H9 (cell line): ENCODE measurements around the gene TREML2. TPM values are rescaled to one million over a fixed set of nuclear protein-coding genes. Genes with fewer than 3 reads are reported as not detected.

Experiments used
- DNase-seq: peaks from one replicate; pipeline ENCODE4 v3.0.0-alpha.2; 2017
- H2AFZ ChIP-seq: one replicate; pipeline ENCODE4 v1.6.1; 2013; ENCODE audit warnings: mild to moderate bottlenecking, low read length, control low read depth, moderate library complexity
- H2AK5ac ChIP-seq: 2 replicates; pipeline ENCODE4 v1.6.1; 2013; ENCODE audit warnings: low read length, control low read depth, mixed read lengths; ENCODE audit not compliant: insufficient read length
- H2BK120ac ChIP-seq: one replicate; pipeline ENCODE4 v1.6.1; 2013; ENCODE audit warnings: low read depth, mild to moderate bottlenecking, low read length, control low read depth, inconsistent platforms; ENCODE audit not compliant: poor library complexity, severe bottlenecking
- H2BK12ac ChIP-seq: 2 replicates; pipeline ENCODE4 v1.6.1; 2013; ENCODE audit warnings: low read length, control low read depth, mixed read lengths, low read depth; ENCODE audit not compliant: insufficient read length
- H2BK15ac ChIP-seq: 2 replicates; pipeline ENCODE4 v1.6.1; 2013; ENCODE audit warnings: low read depth, low read length, control low read depth
- H2BK20ac ChIP-seq: one replicate; pipeline ENCODE4 v1.6.1; 2013; ENCODE audit warnings: low read depth, mild to moderate bottlenecking, low read length, control low read depth, inconsistent platforms; ENCODE audit not compliant: poor library complexity, severe bottlenecking
- H2BK5ac ChIP-seq: 2 replicates; pipeline ENCODE4 v1.6.1; 2013; ENCODE audit warnings: low read length, control low read depth, mixed read lengths; ENCODE audit not compliant: insufficient read length
- H3K14ac ChIP-seq: 2 replicates; pipeline ENCODE4 v1.6.1; 2013; ENCODE audit warnings: low read length, control low read depth; ENCODE audit not compliant: insufficient read depth
- H3K18ac ChIP-seq: 2 replicates; pipeline ENCODE4 v1.6.1; 2013; ENCODE audit warnings: low read depth, mild to moderate bottlenecking, mixed read lengths, low read length, control low read depth; ENCODE audit not compliant: insufficient read length
- H3K23ac ChIP-seq: 2 replicates; pipeline ENCODE4 v1.6.1; 2013; ENCODE audit warnings: low read length, control low read depth, mixed read lengths, low read depth; ENCODE audit not compliant: insufficient read length
- H3K23me2 ChIP-seq: 2 replicates; pipeline ENCODE4 v1.6.1; 2013; ENCODE audit warnings: low read depth, mild to moderate bottlenecking, mixed read lengths, low read length, control low read depth; ENCODE audit not compliant: insufficient read length, poor library complexity, severe bottlenecking
- H3K27ac ChIP-seq: 2 replicates; pipeline ENCODE4 v1.5.1; 2013; ENCODE audit warnings: low read length, control low read depth, mixed read lengths, low read depth; ENCODE audit not compliant: insufficient read length
- H3K27me3 ChIP-seq: 2 replicates; pipeline ENCODE4 v1.6.1; 2013; ENCODE audit warnings: low read length, control low read depth, inconsistent platforms; ENCODE audit not compliant: insufficient read depth
- H3K4ac ChIP-seq: 2 replicates; pipeline ENCODE4 v1.6.1; 2013; ENCODE audit warnings: low read depth, mild to moderate bottlenecking, control low read depth, inconsistent platforms, low read length, moderate library complexity
- H3K4me1 ChIP-seq: 2 replicates; pipeline ENCODE4 v1.6.1; 2013; ENCODE audit warnings: low read length, control low read depth, inconsistent platforms; ENCODE audit not compliant: insufficient read depth
- H3K4me2 ChIP-seq: 2 replicates; pipeline ENCODE4 v1.6.1; 2013; ENCODE audit warnings: low read length, control low read depth, mixed read lengths; ENCODE audit not compliant: insufficient read length, insufficient read depth
- H3K56ac ChIP-seq: 2 replicates; pipeline ENCODE4 v1.6.1; 2013; ENCODE audit warnings: low read depth, mild to moderate bottlenecking, mixed read lengths, low read length, control low read depth; ENCODE audit not compliant: insufficient read length
- H3K79me1 ChIP-seq: 2 replicates; pipeline ENCODE4 v1.6.1; 2013; ENCODE audit warnings: low read depth, mild to moderate bottlenecking, moderate library complexity, low read length, control low read depth, inconsistent platforms; ENCODE audit not compliant: insufficient read depth, poor library complexity, severe bottlenecking
- H3K79me2 ChIP-seq: 2 replicates; pipeline ENCODE4 v1.6.1; 2013; ENCODE audit warnings: low read length, control low read depth, inconsistent platforms; ENCODE audit not compliant: insufficient read depth
- H3K9ac ChIP-seq: 2 replicates; pipeline ENCODE4 v1.6.1; 2013; ENCODE audit warnings: low read length, control low read depth, mixed read lengths; ENCODE audit not compliant: insufficient read length; ENCODE audit errors: extremely low read depth
- H3K9me3 ChIP-seq: one replicate; pipeline ENCODE4 v1.6.1; 2013; ENCODE audit warnings: low read depth, low read length, inconsistent platforms; ENCODE audit not compliant: control insufficient read depth
- H3T11ph ChIP-seq: one replicate; pipeline ENCODE4 v1.6.1; 2013; ENCODE audit warnings: mild to moderate bottlenecking, low read length, control low read depth, inconsistent platforms
- H4K20me1 ChIP-seq: one replicate; pipeline ENCODE4 v1.6.1; 2013; ENCODE audit not compliant: control insufficient read depth, insufficient read length, insufficient read depth
- H4K5ac ChIP-seq: 2 replicates; pipeline ENCODE4 v1.6.1; 2013; ENCODE audit warnings: low read depth, mild to moderate bottlenecking, mixed read lengths, low read length, control low read depth; ENCODE audit not compliant: insufficient read length
- H4K8ac ChIP-seq: replicated peaks from 2 replicates; pipeline ENCODE4 v1.6.1; 2013; ENCODE audit warnings: low read length, control low read depth, mixed read lengths, low read depth; ENCODE audit not compliant: insufficient read length
- H4K91ac ChIP-seq: 2 replicates; pipeline ENCODE4 v1.6.1; 2013; ENCODE audit warnings: low read depth, mild to moderate bottlenecking, moderate library complexity, mixed read lengths, low read length, control low read depth; ENCODE audit not compliant: insufficient read length
- H3K27ac Mint-ChIP-seq, 3 experiments: 2 replicates in 2 of 3; 3 replicates in 1 of 3; pipeline ENCODE4 v1.8.0; 2020 to 2021; ENCODE audit warnings: mixed read lengths in 3 of 3, mild to moderate bottlenecking in 1 of 3, moderate library complexity in 1 of 3
- H3K27me3 Mint-ChIP-seq: 2 replicates; pipeline ENCODE4 v1.8.0; 2021; ENCODE audit warnings: low read depth, mild to moderate bottlenecking, moderate library complexity, mixed read lengths
- H3K36me3 Mint-ChIP-seq, 3 experiments: 2 replicates in 2 of 3; 3 replicates in 1 of 3; pipeline ENCODE4 v1.8.0; 2020 to 2021; ENCODE audit warnings: low read depth in 3 of 3, mixed read lengths in 3 of 3; ENCODE audit not compliant: insufficient read depth in 1 of 3
- H3K4me1 Mint-ChIP-seq, 2 experiments: 2 replicates each; pipeline ENCODE4 v1.8.0; 2020; ENCODE audit warnings: mixed read lengths in 2 of 2
- H3K4me3 Mint-ChIP-seq, 2 experiments: 2 replicates in 1 of 2; 3 replicates in 1 of 2; pipeline ENCODE4 v1.8.0; 2020 to 2021; ENCODE audit warnings: mild to moderate bottlenecking in 2 of 2, mixed read lengths in 2 of 2, moderate library complexity in 1 of 2
- H3K9me3 Mint-ChIP-seq, 2 experiments: 2 replicates in 1 of 2; 3 replicates in 1 of 2; pipeline ENCODE4 v1.8.0; 2020; ENCODE audit warnings: mild to moderate bottlenecking in 2 of 2, mixed read lengths in 2 of 2, moderate library complexity in 1 of 2
- CTCF ChIP-seq: fragments of 200-600 bp; sonication (generic); conservative IDR thresholded peaks from 3 replicates; pipeline ENCODE4 v1.8.0; 2021; ENCODE audit warnings: antibody characterized with exemption, mild to moderate bottlenecking
- WGBS: extraction: QIAGEN DNeasy Blood & Tissue Kit; methylation state at CpG from one replicate; pipeline ENCODE4 v1.1.7; 2013; ENCODE audit warnings: missing lambda C conversion rate, low lambda C conversion rate, mixed read lengths; ENCODE audit not compliant: insufficient read length; ENCODE audit errors: extremely low coverage; 5-methylcytosine and 5-hydroxymethylcytosine counted together
- long read RNA-seq: library from polyadenylated mRNA; unstranded; transcript quantifications from one replicate; pipeline ENCODE4 v2.0.0, GENCODE V29; 2020
- total RNA-seq: library from RNA; stranded (reverse); gene quantifications from 2 replicates; pipeline ENCODE4 v1.2.1, GENCODE V29; 2021

TREML2 gene
- total RNA-seq: 0.07 TPM in 2 replicates
- long read RNA-seq, partial matches to known transcripts: 0 of 1 reads
- long read RNA-seq, other reads (novel, unspliced or antisense): 1 of 1 reads

- Mint-ChIP-seq H3K4me1 (peaks cover 14 to 18% of the 10 kb centered on the region in 2 experiments), H3K9me3 (no peaks in the 10 kb centered on the region), H3K36me3 (no peaks in the 10 kb centered on the region), H3K27ac (peak within 1 kb of the TSS in 1 of 3 experiments; percentile 13; a peak in 2 of 7 replicates), H3K4me3 (no peak within 1 kb of the TSS), H3K27me3 (peaks cover 6% of the 10 kb centered on the region)
- no peak for DNase-seq
- no peak within 1 kb of the TSS; the same call in 1 of the 2 replicates for H3K14ac ChIP-seq
- H3K27ac ChIP-seq: no peak within 1 kb of the TSS
- no peaks in the 10 kb centered on the region for H4K20me1 ChIP-seq
- H2BK5ac ChIP-seq: no peak within 1 kb of the TSS
- WGBS: no CpG with 5 or more reads among the region's 12 CpGs
- H2AK5ac ChIP-seq: no peak within 1 kb of the TSS
- no peak within 1 kb of the TSS for H4K8ac ChIP-seq
- no peaks in the 10 kb centered on the region for H3K9me3 ChIP-seq
- H3K4ac ChIP-seq: no peak within 1 kb of the TSS
- no peak within 1 kb of the TSS for H3K9ac ChIP-seq
- no peak within 1 kb of the TSS for H2AFZ ChIP-seq
- H2BK120ac ChIP-seq: no peak within 1 kb of the TSS
- H3K56ac ChIP-seq: no peak within 1 kb of the TSS
- no peak within 1 kb of the TSS for H2BK12ac ChIP-seq
- no peaks in the 10 kb centered on the region for H3K27me3 ChIP-seq
- no peak within 1 kb of the TSS for H3K23ac ChIP-seq
- H4K5ac ChIP-seq: no peak within 1 kb of the TSS
- H3K79me2 ChIP-seq: no peaks in the 10 kb centered on the region
- no peak within 1 kb of the TSS for H3K4me2 ChIP-seq
- no peak within 1 kb of the TSS for H2BK20ac ChIP-seq
- H3K18ac ChIP-seq: no peak within 1 kb of the TSS
- TF ChIP-seq CTCF: no peak
- H2BK15ac ChIP-seq: no peak within 1 kb of the TSS
- no peaks in the 10 kb centered on the region for H3K79me1 ChIP-seq
- no peak within 1 kb of the TSS for H3T11ph ChIP-seq
- peaks cover 2% of the 10 kb centered on the region; the same call in 1 of the 2 replicates for H3K4me1 ChIP-seq
- no peak within 1 kb of the TSS for H4K91ac ChIP-seq
- no peaks in the 10 kb centered on the region for H3K23me2 ChIP-seq
Observed at GRCh38 chr6:41200901-41201763, at the start of gene TREML2. Gene TREML2, minus strand, starts transcription at chr6:41201149. Its CDS starts 141 bp downstream, at chr6:41201008.
